Sigmoid colon (tissue), 7 donors: Measurements from ENCODE around the gene PMS2. TPM values are rescaled to one million over a fixed set of nuclear protein-coding genes. Genes with fewer than 3 reads are reported as not detected.

Source experiments
- DNase-seq: peaks from one replicate; pipeline ENCODE4 v3.0.0-alpha.2; 2019
- H3K27ac ChIP-seq, 4 donors: fragments of 200-600 bp; sonication (generic); one replicate each; pipeline ENCODE4 v1.5.1; 2016 to 2019; ENCODE audit warnings: mild to moderate bottlenecking in 1 of 4
- H3K27me3 ChIP-seq, 3 donors: fragments of 200-600 bp; sonication (generic); one replicate each; pipeline ENCODE4 v1.5.1; 2019; ENCODE audit warnings: mild to moderate bottlenecking in 1 of 3
- H3K36me3 ChIP-seq, 4 donors: fragments of 200-600 bp; sonication (generic); one replicate each; pipeline ENCODE4 v1.5.1; 2016 to 2019
- H3K4me1 ChIP-seq, 4 donors: fragments of 200-600 bp; sonication (generic); one replicate each; pipeline ENCODE4 v1.5.1; 2017 to 2019
- H3K4me3 ChIP-seq, 4 donors: fragments of 200-600 bp; sonication (generic); one replicate each; pipeline ENCODE4 v1.5.1; 2017 to 2019; ENCODE audit warnings: mild to moderate bottlenecking in 2 of 4, moderate library complexity in 1 of 4
- H3K9me3 ChIP-seq, 4 donors: fragments of 200-600 bp in 3 of 4; sonication (generic) in 3 of 4; one replicate each; pipeline versions ENCODE4 v1.5.1 to v1.6.1; 2013 to 2019
- EP300 ChIP-seq, 4 donors: sonication (generic); formaldehyde crosslinking; IDR thresholded peaks; one replicate each; pipeline ENCODE4 v1.6.1; 2017; ENCODE audit warnings: antibody characterized with exemption in 4 of 4
- POLR2A ChIP-seq, 2 donors: fragments of 450-650 bp; IDR thresholded peaks; one replicate each; pipeline ENCODE4 v1.6.1; 2016; ENCODE audit warnings: antibody characterized with exemption in 2 of 2, mild to moderate bottlenecking in 2 of 2, moderate library complexity in 2 of 2
- POLR2AphosphoS5 ChIP-seq, 4 donors: sonication (generic); formaldehyde crosslinking; IDR thresholded peaks; one replicate each; pipeline ENCODE4 v1.6.1; 2017; ENCODE audit warnings: antibody characterized with exemption in 4 of 4
- WGBS, 2 donors: extraction: QIAGEN DNeasy Blood & Tissue Kit; methylation state at CpG; one replicate each; pipeline ENCODE4 v1.1.7; 2013; 5-methylcytosine and 5-hydroxymethylcytosine counted together
- intact Hi-C: fragments of 100-400 bp; cut with DNase I; formaldehyde crosslinking; loops from one replicate; pipeline ENCODE4 v1.15.1; 2023
- polyA plus RNA-seq, 3 donors: library from polyadenylated mRNA; stranded (reverse); fragments of 200-250 nt; gene quantifications; one replicate each; pipeline ENCODE4 v1.2.3, GENCODE V29; 2013
- total RNA-seq, 4 donors: library from RNA; depleted of rRNA; stranded (reverse); fragments of >200 nt; gene quantifications; one replicate each; pipeline ENCODE4 v1.1.0, GENCODE V29; 2016
- TF ChIP-seq, protein P1 (sequence below), 4 experiments: fragments of 450-650 bp in 3 of 4; fragments of 200-600 bp in 1 of 4; IDR thresholded peaks; one replicate each; pipeline ENCODE4 v1.5.1; 2016 to 2019; ENCODE audit warnings: antibody characterized with exemption in 4 of 4, mild to moderate bottlenecking in 3 of 4, moderate library complexity in 2 of 4
- donor health status: healthy with polysubstance abuse.
- donor health status: Bipolar disorder and iron deficiency.
- donor health status: healthy.

PMS2 gene
- total and polyA plus RNA-seq, 7 donors, result 3.2 to 9.3 (median 7.4) TPM

DNA sequence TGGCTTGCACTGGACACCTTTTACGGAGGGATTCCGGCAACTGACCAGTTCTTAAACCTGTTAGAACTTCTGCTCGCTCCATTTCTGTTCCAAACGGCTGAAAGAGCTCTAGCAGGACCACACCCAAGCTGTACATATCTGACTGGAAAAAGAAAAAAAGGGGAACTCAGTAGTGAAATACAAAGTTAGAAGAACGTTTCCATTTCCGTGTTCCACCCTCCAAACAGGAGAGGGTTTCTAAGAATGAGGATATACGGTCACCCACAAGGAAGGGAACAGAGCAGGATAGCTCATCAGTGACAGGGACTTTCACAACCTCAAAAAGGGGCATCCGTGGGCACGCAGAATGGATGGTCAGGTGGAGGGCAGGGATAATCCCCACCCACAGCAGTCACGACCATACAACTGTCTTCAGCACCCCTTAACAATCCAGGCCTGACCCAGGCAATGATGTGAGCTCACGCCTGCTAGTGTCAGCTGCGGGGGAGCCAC lies 18.0 kb upstream of the PMS2 start:
- Histone ChIP-seq H3K36me3 (peaks cover 11 to 100% (median 45%) of the 10 kb centered on the region in 4 donors), H3K27me3 (no peaks in the 10 kb centered on the region), H3K27ac (peak overlapping the region; percentile 50 to 65 (median 55)), H3K9me3 (no peaks in the 10 kb centered on the region), H3K4me1 (no peaks in the 10 kb centered on the region), H3K4me3 (peak overlapping the region in 1 of 4 donors; percentile 33)
- no peak for DNase-seq
- intact Hi-C loops, result no loop called here
- WGBS, 2 donors, result 38 to 63% methylated on average over 12 of the region's 12 CpGs
- TF ChIP-seq POLR2AphosphoS5 (IDR thresholded peaks at IDR 0.05) (no peak), POLR2A (IDR thresholded peaks at IDR 0.05) (no peak), EP300 (IDR thresholded peaks at IDR 0.05) (no peak)
- TF ChIP-seq, protein P1, sequence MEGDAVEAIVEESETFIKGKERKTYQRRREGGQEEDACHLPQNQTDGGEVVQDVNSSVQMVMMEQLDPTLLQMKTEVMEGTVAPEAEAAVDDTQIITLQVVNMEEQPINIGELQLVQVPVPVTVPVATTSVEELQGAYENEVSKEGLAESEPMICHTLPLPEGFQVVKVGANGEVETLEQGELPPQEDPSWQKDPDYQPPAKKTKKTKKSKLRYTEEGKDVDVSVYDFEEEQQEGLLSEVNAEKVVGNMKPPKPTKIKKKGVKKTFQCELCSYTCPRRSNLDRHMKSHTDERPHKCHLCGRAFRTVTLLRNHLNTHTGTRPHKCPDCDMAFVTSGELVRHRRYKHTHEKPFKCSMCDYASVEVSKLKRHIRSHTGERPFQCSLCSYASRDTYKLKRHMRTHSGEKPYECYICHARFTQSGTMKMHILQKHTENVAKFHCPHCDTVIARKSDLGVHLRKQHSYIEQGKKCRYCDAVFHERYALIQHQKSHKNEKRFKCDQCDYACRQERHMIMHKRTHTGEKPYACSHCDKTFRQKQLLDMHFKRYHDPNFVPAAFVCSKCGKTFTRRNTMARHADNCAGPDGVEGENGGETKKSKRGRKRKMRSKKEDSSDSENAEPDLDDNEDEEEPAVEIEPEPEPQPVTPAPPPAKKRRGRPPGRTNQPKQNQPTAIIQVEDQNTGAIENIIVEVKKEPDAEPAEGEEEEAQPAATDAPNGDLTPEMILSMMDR (IDR thresholded peaks at IDR 0.05), result no peak

DNA sequence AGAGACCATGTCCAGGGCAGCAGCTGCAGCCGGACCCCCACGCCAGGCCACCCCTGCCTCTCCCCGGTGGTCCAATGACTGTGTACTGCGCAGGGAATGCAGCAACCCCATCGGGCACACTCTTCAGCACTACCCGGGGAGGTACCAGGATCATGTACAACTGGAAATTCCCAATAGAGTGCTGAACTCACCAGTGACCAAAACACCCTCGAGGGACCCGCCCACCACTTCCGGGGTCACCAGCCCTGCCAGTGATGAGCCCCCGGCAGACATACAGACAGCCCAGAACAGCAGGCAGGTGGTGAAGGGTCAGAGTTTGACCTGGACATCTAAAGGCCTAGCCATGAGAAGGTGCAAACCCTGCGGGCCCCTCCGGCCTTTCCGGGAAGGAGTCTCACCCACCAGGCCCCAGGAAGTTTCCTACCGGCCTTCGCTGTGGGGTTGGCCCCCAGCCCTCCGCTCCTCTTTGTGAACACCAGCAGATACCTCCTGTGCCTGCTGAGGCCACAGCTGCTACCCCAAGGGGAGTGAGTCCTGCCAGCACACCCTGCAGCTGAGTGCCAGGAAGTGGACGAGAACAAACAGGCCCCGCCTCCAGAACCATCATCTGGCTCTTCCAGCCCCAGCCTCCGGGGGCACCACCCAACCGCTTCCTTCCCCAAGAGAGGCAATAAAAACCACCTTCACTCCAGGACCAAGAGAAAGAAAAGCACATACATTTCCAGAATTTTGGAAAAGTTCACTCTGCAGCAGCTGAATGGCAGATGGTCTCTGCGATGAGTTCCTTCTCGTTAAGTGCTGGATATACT lies 17.4 kb upstream of the PMS2 start:
- Histone ChIP-seq H3K27ac (peak overlapping the region; percentile 50 to 65 (median 55)), H3K4me1 (no peaks in the 10 kb centered on the region), H3K27me3 (no peaks in the 10 kb centered on the region), H3K9me3 (no peaks in the 10 kb centered on the region), H3K36me3 (peaks cover 11 to 100% (median 47%) of the 10 kb centered on the region in 4 donors), H3K4me3 (peak overlapping the region in 2 of 4 donors; percentile 25 to 33)
- WGBS, 2 donors, result 39 to 61% methylated on average over 22 of the region's 22 CpGs
- intact Hi-C loops, result no loop called here
- peak; percentile 74 for DNase-seq
- TF ChIP-seq POLR2A (IDR thresholded peaks at IDR 0.05) (peak in 1 of 2 donors; percentile 9), POLR2AphosphoS5 (IDR thresholded peaks at IDR 0.05) (no peak)

DNA sequence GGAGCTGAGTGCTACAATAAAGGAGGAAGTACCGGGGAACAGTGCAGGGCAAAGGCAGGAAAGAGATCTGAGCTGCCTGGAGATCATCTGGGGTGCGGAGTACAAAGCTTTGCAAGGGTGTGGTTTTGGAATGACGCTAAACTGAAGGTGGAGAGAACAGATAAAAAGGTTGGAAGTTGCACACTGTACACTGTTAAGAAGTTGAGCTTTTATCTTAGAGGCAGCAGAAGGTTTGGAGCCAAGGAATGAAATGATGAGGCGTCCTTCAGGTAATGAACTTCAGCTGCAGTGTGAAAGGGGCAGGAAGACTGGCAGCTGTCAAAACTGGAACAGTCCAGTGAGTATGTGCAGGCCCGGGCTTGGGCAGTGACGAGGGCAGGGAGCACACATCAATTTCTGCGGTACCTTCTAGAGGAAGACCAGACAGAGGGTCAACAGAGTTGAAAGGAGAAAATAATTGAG lies 15.2 kb upstream of the PMS2 start:
- TF ChIP-seq POLR2AphosphoS5 (IDR thresholded peaks at IDR 0.05) (no peak), EP300 (IDR thresholded peaks at IDR 0.05) (no peak)
- TF ChIP-seq, protein P1 (IDR thresholded peaks at IDR 0.05), result no peak
- no peaks in the 10 kb centered on the region for H3K9me3 ChIP-seq
- H3K36me3 ChIP-seq, result peaks cover 15 to 100% (median 55%) of the 10 kb centered on the region in 4 donors
- DNase-seq, result no peak
- WGBS, 2 donors, result 34 to 78% methylated on average over 7 of the region's 7 CpGs
- no peak overlapping the region for H3K27ac ChIP-seq
- intact Hi-C loops, result no loop called here
- no peaks in the 10 kb centered on the region for H3K4me1 ChIP-seq
- H3K4me3 ChIP-seq, result no peak overlapping the region
- no peaks in the 10 kb centered on the region for H3K27me3 ChIP-seq

DNA sequence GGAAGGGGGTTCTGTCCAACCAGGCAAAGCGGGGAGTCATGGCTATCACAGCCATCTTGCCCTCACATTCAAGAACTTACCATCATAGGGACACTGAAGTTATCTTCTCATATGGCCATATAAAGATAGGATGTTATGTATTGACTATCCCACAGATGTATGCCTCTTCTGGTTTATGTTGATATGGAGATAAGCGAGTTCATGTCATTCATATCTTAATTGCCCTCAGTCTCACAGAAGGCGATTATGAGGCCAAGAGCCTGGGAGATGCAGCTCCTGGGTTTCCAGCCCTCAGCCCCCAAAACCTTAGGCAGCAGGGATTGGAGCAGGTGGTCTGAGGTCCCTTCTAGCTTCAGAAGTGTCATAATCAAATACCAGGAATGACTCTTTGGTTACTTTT lies 13.9 kb upstream of the PMS2 start:
- no peak overlapping the region for H3K27ac ChIP-seq
- 88 to 95% methylated on average over 3 of the region's 3 CpGs for WGBS, 2 donors
- H3K36me3 ChIP-seq, result peaks cover 18 to 100% (median 60%) of the 10 kb centered on the region in 4 donors
- intact Hi-C loops, result no loop called here
- TF ChIP-seq POLR2A (IDR thresholded peaks at IDR 0.05) (no peak), EP300 (IDR thresholded peaks at IDR 0.05) (no peak), POLR2AphosphoS5 (IDR thresholded peaks at IDR 0.05) (no peak)
- TF ChIP-seq, protein P1 (IDR thresholded peaks at IDR 0.05), result no peak
- no peaks in the 10 kb centered on the region for H3K27me3 ChIP-seq
- no peak overlapping the region for H3K4me3 ChIP-seq
- no peak for DNase-seq
- H3K9me3 ChIP-seq, result no peaks in the 10 kb centered on the region
- no peaks in the 10 kb centered on the region for H3K4me1 ChIP-seq
